Measurements from ENCODE around the gene MTMR3.
"Not testable (repeated sequence)": the region's sequence is repeated elsewhere in the genome, so short reads cannot be mapped to it uniquely, and the experiment has no call there.

MTMR3 gene

DNA sequence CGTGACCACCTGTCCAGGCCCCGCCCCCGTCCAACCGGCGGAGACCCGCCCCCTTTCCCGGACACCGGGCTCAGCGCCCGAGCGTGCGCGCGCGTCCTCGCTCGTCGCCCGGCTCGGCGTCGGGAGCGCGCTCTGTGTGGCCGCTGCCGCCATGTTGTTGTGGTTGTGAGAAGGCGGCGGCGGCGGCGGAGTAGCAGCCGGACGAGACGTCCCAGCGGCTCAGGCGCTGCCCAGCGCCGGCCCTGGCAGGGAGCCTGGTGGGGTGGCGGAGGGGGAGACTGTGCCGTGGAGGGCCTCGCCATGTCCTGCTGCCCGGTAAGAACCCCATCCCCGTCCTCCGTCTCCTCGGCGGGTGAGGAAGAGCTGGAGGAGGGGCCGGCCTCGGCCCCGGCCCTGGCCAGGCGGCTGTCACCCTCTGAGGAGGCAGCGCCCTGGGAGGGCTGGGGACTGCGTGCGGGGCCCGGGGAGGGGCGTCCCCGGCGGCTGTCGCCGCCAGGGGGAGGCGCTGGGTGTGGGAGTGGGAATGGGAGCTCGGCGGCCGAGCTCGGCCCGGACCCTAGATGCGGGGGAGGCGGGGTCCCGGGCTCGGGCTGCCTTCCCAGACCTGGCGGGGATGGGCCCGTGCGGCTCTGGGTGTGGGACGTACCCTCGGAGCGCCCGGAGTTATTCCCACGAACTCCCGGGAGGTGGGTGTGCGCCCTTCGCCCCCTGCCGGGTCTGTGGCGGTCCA lies at the start of gene MTMR3:
Gene MTMR3, plus strand, starts transcription at position 130 of the 730 bp plus-strand sequence. CDS start 87,886 bp downstream, outside the sequence.
- DNase-seq = peak; percentile 92

GRCh38 chr22:29833392-29833965 lies 49.5 kb upstream of the MTMR3 start:
- DNase-seq = no peak

- DNase-seq = no peak
These were observed 48.9 kb upstream of the MTMR3 start for GRCh38 chr22:29834046-29834445.

- not testable (repeated sequence) for DNase-seq
These were observed 46.1 kb upstream of the MTMR3 start for GRCh38 chr22:29836791-29837370.

GRCh38 chr22:29837741-29838598 lies 45.0 kb upstream of the MTMR3 start, which contains the start of gene ASCC2:
ASCC2 (minus strand) TSS chr22:29838274; CDS start chr22:29832325, 5,949 bp downstream.
- DNase-seq = peak; percentile 100

DNA sequence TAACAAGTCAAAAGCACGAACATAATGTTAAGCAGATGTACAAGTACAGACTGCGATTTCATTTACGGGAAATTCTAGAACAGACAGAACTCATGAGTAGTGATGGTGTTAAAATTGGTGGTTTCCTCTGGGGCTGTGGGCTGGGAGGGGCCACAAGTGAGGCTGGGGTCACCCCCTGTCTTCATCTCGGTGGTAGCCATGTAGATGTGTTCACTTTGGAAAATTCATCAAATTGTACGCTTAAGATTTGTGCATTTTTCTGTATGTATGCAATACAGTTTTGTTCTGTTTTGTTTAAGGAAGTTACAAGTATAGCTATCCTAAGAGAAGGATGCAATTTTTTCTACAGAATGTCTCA lies 44.4 kb upstream of the MTMR3 start:
- no peak for DNase-seq

DNA sequence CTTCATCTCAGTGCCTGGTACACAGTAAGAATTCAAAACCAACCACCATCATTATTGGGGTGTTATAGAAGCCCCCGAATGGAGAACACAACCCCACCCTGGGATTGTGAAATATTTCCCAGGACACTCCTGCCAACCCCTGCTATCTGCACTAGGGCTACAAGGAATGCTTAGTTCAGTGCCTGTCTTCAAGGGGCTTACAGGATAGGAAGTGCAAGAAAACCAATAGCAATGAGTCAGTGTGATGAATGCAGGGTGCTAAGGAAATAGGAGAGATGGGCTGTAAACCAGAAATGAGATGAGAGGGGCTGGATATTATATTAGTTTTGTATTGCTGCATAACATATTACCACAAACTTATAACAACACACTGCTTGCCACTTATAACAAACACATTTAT lies 43.9 kb upstream of the MTMR3 start:
- no peak for DNase-seq

DNA sequence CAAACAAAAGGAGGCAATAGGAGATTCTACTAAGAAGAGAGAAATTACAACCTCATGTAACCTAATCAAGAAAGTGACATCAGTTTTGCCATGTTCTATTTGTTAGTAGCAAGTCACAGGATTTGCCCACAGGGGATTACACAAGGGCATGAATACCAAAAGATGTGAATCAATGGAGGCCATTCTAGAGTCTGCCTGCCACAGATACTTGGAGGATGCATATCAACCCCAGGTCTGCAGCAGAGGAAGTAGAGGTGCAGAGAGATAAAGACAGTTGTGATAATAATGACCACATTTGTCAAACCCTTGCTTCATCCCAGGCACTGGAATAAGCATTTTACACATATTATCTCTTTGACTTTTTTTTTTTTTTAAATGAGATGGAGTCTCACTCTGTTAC lies 42.5 kb upstream of the MTMR3 start:
- peak; percentile 68 for DNase-seq

DNA sequence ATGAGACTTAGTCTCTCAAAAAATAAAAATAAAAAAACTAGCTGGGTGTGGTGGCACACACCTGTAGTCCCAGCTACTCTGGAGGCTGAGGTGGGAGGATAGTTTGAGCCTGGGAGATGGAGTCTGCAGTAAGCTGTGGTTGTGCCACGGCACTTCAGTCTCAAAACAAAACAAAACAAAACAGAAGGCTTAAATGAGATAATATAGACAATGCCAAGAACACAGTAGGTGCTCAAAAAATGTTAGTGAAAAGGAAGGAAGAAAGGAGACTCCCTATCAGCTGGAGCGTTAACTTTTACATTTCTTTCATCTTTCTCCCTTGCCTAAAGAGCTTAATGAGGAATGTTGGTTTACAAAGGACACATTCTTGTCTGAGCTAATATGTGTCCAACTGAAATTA lies 40.8 kb upstream of the MTMR3 start:
- DNase-seq = no peak

DNA sequence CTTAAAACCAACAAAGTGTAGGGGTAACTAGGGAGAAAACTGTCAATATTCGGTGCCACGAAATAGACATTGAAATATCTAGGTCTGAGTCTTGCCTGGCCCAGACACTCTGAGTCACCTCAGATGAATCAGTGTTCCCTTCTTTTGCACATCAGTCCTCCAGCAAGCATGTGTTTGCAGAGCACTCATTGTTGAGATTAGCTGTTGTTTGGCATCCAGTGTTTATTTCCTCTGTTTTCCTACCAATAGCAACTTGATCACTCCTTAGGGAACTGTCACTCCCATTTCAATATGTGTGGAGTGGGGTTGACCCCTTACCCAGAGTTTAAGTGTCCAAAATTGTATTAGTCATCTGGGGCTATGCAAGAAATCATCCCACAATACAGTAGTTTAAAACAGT lies 40.2 kb upstream of the MTMR3 start:
- DNase-seq = peak; percentile 68

DNA sequence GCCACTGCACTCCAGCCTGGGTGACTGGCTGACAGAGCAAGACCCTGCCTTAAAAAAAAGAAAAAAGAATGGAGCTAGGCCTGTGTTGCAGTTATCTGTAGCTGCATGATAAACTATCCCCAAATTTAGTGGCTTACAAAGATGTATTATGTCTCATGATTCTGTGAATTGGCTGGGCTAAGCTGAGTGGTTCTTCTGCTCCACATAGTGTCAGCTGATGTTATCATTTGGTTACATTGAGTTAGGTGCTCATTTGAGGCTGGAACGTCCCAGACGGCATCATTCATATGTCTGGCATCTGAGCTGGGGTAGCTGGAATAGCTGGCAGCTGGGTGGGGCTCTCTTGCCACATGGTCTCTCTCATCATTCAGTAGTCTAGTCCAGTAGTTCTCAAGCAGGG lies 36.7 kb upstream of the MTMR3 start:
- DNase-seq = no peak

GRCh38 chr22:29848111-29848510 lies 34.9 kb upstream of the MTMR3 start:
- DNase-seq = peak; percentile 61

DNA sequence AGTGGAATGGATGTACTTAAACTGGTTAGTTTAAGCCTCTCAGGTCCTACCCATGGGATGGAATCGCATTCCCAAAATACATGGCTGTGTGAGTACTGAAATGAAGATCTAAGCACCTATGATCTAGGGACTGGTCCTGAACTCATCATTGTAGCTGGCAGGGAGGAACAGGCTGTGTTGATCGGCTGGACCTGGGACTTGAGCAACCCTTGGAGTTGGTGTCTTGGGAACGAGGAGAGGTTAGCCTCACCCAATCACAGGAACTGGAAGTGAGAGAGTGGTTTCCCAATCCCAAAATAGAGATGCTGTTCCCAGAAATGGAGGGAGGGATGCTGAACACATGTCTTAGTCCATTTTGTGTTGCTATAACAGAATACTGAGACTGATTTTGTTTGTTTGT lies 28.5 kb upstream of the MTMR3 start:
- no peak for DNase-seq

- peak; percentile 56 for DNase-seq
These were observed 27.3 kb upstream of the MTMR3 start for GRCh38 chr22:29855611-29856181.

GRCh38 chr22:29856496-29856895 lies 26.5 kb upstream of the MTMR3 start:
- DNase-seq = no peak

GRCh38 chr22:29859030-29859429 lies 23.9 kb upstream of the MTMR3 start:
- DNase-seq = not testable (repeated sequence)

DNA sequence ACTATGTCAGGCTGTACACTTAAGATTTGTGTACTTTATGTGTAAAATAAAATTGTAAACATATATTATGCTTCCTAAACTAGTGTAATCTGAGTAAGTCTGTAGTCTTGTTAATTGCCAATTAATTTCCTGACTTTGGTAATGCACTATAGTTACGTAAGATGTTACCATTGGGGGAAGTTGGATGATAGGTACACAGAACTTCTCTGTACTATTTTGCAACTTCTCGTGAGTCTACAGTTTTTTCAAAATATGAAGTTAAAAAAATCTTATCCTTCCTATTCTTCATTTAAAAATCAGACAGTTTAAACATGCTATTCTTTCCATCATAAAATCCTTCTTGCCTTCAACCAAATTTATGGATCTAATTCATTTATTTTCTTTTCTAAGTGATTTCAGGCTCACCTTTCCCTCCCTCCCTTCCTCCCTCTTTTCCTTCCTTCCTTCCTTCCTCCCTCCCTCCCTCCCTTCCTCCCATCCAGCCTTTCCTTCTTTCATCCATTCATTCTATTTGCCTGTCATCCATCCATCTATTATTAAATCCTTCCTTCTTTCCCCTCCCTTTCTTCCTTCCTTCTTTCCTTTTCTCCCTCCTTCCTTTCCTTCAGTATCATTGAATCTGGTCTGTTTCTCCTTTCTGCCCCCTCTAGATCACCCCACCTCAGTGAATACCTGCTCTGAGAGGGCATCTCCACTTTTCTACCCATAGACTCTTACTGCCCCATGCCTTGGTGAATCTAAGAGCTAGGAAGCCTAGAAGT lies 22.8 kb upstream of the MTMR3 start:
- peak; percentile 59 for DNase-seq

DNA sequence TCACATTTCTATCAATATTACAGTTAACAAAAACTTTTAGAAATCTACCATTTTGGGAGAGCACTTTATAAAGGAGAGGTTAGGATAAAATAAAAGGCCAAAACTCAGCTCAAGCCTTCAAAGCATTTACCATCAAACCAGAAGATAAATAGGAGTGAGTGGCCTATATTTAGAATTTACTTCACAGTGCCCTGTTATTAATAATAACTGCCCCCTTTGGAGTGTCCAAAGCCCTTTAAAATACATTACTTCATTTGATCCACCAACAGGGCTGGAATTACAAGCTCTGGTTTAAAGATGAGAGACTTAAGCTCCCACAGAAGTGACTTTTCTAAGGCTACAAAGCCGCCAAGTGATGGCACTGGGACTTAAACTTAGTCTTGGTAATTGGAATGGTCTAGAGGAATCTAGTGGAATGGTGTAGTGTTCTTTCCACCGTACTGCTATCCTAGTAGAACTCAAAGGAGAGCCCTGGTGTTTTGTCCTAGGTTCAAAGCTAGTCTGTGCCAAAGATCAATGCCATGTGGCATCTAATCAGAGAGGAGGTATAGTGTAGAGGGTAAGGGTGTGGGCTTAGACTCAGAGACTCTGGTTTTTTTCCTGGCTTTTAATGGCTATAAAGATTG lies 21.2 kb upstream of the MTMR3 start:
- DNase-seq = no peak

DNA sequence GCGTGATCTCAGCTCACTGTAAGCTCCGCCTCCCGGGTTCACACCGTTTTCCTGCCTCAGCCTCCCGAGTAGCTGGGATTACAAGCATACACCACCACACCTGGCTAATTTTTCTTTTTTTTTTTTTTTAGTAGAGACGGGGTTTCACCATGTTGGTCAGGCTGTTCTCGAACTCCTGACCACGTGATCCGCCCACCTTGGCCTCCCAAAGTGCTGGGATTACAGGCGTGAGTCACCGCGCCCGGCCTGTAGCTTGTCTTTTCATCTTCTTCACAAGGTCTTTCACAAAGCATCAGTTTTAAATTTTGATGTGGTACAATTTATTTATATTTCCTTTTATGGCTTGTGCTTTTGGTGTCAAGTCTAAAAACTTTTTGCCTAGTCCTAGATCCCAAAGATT lies 17.4 kb upstream of the MTMR3 start:
- DNase-seq = not testable (repeated sequence)

GRCh38 chr22:29867260-29867659 lies 15.7 kb upstream of the MTMR3 start:
- no peak for DNase-seq

DNA sequence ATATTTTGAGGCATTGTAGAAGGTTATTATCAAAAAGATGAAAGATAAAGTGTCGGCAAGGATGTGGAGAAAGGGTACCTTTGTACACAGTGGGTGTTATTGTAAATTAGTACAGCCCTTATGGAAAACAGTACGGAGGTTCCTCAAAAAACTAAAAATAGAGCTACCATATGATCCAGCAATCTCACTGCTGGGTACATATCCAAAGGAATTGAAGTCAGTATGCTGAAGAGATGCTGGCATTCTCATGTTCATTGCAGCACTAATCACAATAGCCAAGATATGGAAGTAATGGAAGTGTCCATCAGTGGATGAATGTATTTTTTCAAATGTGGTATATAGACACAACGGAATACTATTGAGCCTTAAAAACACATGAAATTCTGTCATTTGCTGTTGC lies 15.1 kb upstream of the MTMR3 start:
- no peak for DNase-seq

- no peak for DNase-seq
These were observed 12.4 kb upstream of the MTMR3 start for GRCh38 chr22:29870574-29870973.
